Psoas muscle (tissue), 8 donors: ENCODE results near the gene AGPAT4. TPM values are rescaled to one million over a fixed set of nuclear protein-coding genes. Genes with fewer than 3 reads are reported as not detected.

Experiments used
- ATAC-seq, 4 donors: fragments of 200-7000 bp; cut with Tn5 transposase; one replicate each; pipeline ENCODE4 v1.9.1; 2020; ENCODE audit warnings: moderate library complexity in 3 of 4, mild to moderate bottlenecking in 2 of 4
- DNase-seq, 2 donors: peaks; one replicate each; pipeline ENCODE4 v3.0.0-alpha.2; 2020
- H3K27ac ChIP-seq: fragments of 200-600 bp; one replicate; pipeline ENCODE4 v1.8.0; 2022
- H3K27me3 ChIP-seq, 3 donors: fragments of 200-600 bp in 1 of 3; one replicate each; pipeline versions ENCODE4 v1.6.1 to v1.8.0; 2013 to 2022; ENCODE audit warnings: low read length in 2 of 3, mild to moderate bottlenecking in 2 of 3, moderate library complexity in 1 of 3; ENCODE audit not compliant: insufficient read depth in 3 of 3
- H3K36me3 ChIP-seq, 2 donors: fragments of 200-600 bp in 1 of 2; one replicate each; pipeline versions ENCODE4 v1.6.1 to v1.8.0; 2013 to 2022; ENCODE audit warnings: low read depth in 1 of 2, mild to moderate bottlenecking in 1 of 2, moderate library complexity in 1 of 2; ENCODE audit not compliant: insufficient read depth in 1 of 2
- H3K4me1 ChIP-seq: fragments of 200-600 bp; one replicate; pipeline ENCODE4 v1.8.0; 2022
- H3K4me3 ChIP-seq: fragments of 200-600 bp; one replicate; pipeline ENCODE4 v1.8.0; 2022; ENCODE audit warnings: mild to moderate bottlenecking
- H3K9me3 ChIP-seq: fragments of 200-600 bp; one replicate; pipeline ENCODE4 v1.8.0; 2022
- WGBS, 3 donors: extraction: QIAGEN DNeasy Blood & Tissue Kit; methylation state at CpG; one replicate each; pipeline versions ENCODE4 v1.1.6 to v1.1.7; 2013; 5-methylcytosine and 5-hydroxymethylcytosine counted together
- intact Hi-C, 2 donors: fragments of 100-400 bp; cut with DNase I; formaldehyde crosslinking; loops; one replicate each; pipeline versions ENCODE4 v1.11.0 to v1.14.2; 2022
- polyA plus RNA-seq, 3 donors: library from polyadenylated mRNA; stranded (reverse); fragments of 200-250 nt; gene quantifications; one replicate each; pipeline ENCODE4 v1.2.3, GENCODE V29; 2013
- total RNA-seq, 4 donors: library from RNA; stranded (reverse); fragmentation: NEBNext Ultra II Directional in 2 of 4; extraction: Animal tissue kit (Norgen Biotek cat#: 25700) in 2 of 4; gene quantifications; one replicate each; pipeline versions ENCODE4 v1.2.1 to v1.2.4, GENCODE V29; 2021 to 2023
- TF ChIP-seq, protein P1 (sequence below): fragments of 200-600 bp; IDR thresholded peaks from one replicate; pipeline ENCODE4 v1.8.0; 2022; ENCODE audit warnings: antibody characterized with exemption
- donor health status: healthy with polysubstance abuse.
- donor health status: DM: no; HTN: no; CAD: no; lungs with moderate emphysema.
- donor health status: Bipolar disorder and iron deficiency.
- donor health status: healthy.
- donor health status: DM: yes; HTN: yes; CAD: no.
- donor health status: DM: no; HTN: no; CAD: no.
- donor health status: DM: no; HTN: no; CAD: no.
- donor health status: DM: yes; HTN: yes; CAD: no.

Gene AGPAT4
- total and polyA plus RNA-seq, 7 donors = 0.18 to 1.7 (median 0.59) TPM

DNA sequence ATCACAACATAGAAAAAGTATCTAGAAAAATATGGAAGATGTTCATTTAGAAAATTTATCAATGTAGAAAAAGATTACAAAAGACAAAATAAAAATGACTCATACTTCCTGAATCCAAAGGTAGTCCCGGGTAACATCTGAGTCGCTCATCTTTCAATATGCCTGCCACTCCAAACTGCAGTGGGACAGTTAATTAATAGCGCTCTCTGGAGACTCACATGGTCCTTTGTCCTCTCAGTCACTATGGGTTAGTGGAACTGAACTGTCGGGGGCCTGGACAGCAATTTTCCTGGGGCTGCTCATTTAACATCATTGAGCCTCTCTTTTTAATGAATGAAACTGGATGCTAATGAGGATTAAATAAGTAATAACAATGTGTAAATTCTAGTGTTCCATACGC lies 178.9 kb downstream of the AGPAT4 start:
- no peak overlapping the region for H3K4me3 ChIP-seq
- ATAC-seq (no peak), DNase-seq (no peak)
- H3K9me3 ChIP-seq = no peaks in the 10 kb centered on the region
- H3K27me3 ChIP-seq = no peaks in the 10 kb centered on the region
- intact Hi-C loops = loop anchor here in 1 of 2 donors (10.0 kb wide), 1 partner anchor 160 kb away; no protein-coding TSS in a partner anchor
- WGBS, 3 donors = 81 to 87% (median 82%) methylated on average over 5 of the region's 5 CpGs
- H3K4me1 ChIP-seq = no peaks in the 10 kb centered on the region
- H3K27ac ChIP-seq = no peak overlapping the region
- peaks cover 5 to 96% of the 10 kb centered on the region in 2 donors for H3K36me3 ChIP-seq
- TF ChIP-seq, protein P1, sequence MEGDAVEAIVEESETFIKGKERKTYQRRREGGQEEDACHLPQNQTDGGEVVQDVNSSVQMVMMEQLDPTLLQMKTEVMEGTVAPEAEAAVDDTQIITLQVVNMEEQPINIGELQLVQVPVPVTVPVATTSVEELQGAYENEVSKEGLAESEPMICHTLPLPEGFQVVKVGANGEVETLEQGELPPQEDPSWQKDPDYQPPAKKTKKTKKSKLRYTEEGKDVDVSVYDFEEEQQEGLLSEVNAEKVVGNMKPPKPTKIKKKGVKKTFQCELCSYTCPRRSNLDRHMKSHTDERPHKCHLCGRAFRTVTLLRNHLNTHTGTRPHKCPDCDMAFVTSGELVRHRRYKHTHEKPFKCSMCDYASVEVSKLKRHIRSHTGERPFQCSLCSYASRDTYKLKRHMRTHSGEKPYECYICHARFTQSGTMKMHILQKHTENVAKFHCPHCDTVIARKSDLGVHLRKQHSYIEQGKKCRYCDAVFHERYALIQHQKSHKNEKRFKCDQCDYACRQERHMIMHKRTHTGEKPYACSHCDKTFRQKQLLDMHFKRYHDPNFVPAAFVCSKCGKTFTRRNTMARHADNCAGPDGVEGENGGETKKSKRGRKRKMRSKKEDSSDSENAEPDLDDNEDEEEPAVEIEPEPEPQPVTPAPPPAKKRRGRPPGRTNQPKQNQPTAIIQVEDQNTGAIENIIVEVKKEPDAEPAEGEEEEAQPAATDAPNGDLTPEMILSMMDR = no peak

DNA sequence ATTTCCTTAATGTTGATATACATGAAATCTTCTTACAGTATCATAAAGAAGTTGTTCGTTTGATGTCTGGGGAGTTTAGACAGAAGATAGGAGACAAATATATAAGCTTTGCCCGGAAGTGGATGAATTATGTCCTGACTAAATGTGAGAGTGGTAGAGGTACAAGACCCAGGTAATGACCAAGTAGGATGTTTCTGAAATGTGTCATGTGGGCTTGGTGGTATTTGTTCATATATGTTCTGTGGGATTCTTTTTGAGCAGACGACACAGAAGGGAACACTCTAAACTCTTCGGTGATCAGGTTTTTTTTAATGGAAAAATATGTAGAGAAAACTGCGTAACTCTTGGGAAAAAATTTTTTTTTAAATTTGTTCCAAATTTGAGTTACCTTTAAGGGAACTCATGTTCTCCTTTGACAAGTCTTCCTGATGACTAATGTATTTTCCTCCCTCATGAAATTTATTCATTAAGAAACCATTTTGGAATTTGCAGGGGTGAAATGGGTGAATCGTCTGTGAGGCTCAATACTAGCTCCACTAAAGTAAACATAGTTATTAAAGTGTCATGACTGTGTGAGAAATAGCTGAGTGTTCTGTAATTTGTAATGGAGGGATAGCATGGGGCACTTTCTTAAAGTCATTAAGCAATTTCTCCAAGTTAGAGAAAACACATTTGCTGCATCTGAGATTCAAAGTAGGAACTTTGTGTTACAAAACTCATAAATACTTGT lies 181.7 kb downstream of the AGPAT4 start:
- TF ChIP-seq, protein P1 = no peak
- no peak overlapping the region for H3K4me3 ChIP-seq
- no peaks in the 10 kb centered on the region for H3K4me1 ChIP-seq
- peaks cover 13 to 97% of the 10 kb centered on the region in 2 donors for H3K36me3 ChIP-seq
- H3K27me3 ChIP-seq = no peaks in the 10 kb centered on the region
- WGBS, 3 donors = 89 to 90% (median 90%) methylated on average over 6 of the region's 6 CpGs
- H3K9me3 ChIP-seq = no peaks in the 10 kb centered on the region
- no peak overlapping the region for H3K27ac ChIP-seq
- DNase-seq = no peak
- intact Hi-C loops = loop anchor here in 1 of 2 donors (10.0 kb wide), 1 partner anchor 157 kb away; no protein-coding TSS in a partner anchor
- ATAC-seq = no peak

DNA sequence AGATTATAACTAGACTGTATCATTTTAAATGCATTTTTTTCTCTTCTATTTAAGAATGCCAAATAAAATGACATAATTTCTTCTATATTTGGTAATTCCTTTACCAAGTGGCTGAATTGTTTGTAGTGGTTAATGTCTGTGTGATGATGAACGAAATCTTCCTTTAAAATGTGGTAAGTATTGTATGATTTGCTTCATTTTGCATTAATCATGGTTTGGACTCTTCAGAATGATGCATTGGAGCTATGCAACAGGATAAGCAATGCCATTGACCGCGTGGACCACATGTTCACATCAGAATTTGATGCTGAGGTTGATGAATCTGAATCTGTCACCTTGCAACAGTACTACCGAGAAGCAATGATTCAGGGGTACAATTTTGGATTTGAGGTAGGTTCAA lies 182.7 kb downstream of the AGPAT4 start:
- peaks cover 13 to 97% of the 10 kb centered on the region in 2 donors for H3K36me3 ChIP-seq

DNA sequence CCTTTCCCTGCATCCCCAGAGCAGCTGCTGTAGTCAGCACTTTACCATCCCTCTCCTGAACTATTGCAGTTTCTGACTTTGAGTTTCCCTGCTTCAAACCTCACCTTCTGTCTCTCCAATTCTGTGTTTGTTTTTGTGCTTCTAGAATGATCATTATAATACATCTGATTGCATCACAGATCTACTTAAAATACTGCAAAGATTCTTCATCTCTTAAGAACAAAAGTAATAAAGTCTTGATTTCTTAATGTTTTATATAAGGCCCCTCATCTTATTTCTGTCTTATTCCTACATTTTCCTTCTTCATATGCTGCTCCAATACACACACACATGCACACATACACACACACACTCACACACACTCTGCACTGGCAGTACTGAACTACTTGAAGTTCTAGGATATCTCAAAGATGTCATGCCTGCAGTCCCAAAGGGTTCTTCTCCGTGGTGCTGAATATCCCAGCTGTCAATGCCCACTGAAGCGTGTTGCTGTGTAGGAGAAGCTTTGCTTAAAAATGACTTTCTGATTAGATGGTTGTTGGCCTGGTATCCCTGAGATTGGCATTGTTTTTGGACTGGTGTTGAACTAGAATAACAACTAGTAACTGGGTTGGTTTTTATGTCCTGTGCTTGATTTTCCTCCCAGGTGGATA lies 185.1 kb downstream of the AGPAT4 start:
- Histone ChIP-seq H3K4me3 (no peak overlapping the region), H3K27ac (no peak overlapping the region), H3K27me3 (no peaks in the 10 kb centered on the region), H3K4me1 (no peaks in the 10 kb centered on the region), H3K9me3 (no peaks in the 10 kb centered on the region), H3K36me3 (peaks cover 10 to 97% of the 10 kb centered on the region in 2 donors)
- WGBS, 3 donors = 62 to 64% (median 63%) methylated on average over 2 of the region's 2 CpGs
- intact Hi-C loops = no loop called here
- TF ChIP-seq, protein P1 = no peak
- DNase-seq (no peak), ATAC-seq (no peak)

More for the DNA sequence above, 182.7 kb downstream of the AGPAT4 start:
- no peaks in the 10 kb centered on the region for H3K9me3 ChIP-seq
- DNase-seq = no peak
- no peak for ATAC-seq
- H3K27ac ChIP-seq = no peak overlapping the region
- no peaks in the 10 kb centered on the region for H3K27me3 ChIP-seq
- intact Hi-C loops = loop anchor here in 1 of 2 donors (10.0 kb wide), 1 partner anchor 156 kb away; no protein-coding TSS in a partner anchor
- no peak overlapping the region for H3K4me3 ChIP-seq
- TF ChIP-seq, protein P1 = no peak
- WGBS, 3 donors = 93 to 97% (median 96%) methylated on average over 4 of the region's 4 CpGs
- H3K4me1 ChIP-seq = no peaks in the 10 kb centered on the region
